DOHH2 (cell line): ENCODE data around the gene FAM111A.

Source experiments
- H3F3A ChIP-seq: fragments of 200-600 bp; sonication (generic), shearing (Covaris generic); 2 replicates; pipeline ENCODE4 v1.6.0; 2016; ENCODE audit warnings: antibody characterized with exemption, mild to moderate bottlenecking; ENCODE audit not compliant: control insufficient read depth, insufficient read depth
- H3K27ac ChIP-seq: fragments of 200-600 bp; sonication (generic); 2 replicates; pipeline ENCODE4 v1.5.1; 2014; ENCODE audit warnings: low read depth, mild to moderate bottlenecking, low read length, moderate library complexity
- H3K27me3 ChIP-seq: fragments of 200-600 bp; sonication (generic); 2 replicates; pipeline ENCODE4 v1.6.1; 2014; ENCODE audit warnings: mild to moderate bottlenecking, low read length, mixed read lengths; ENCODE audit not compliant: control insufficient read depth
- H3K36me3 ChIP-seq: fragments of 200-600 bp; sonication (generic); 2 replicates; pipeline ENCODE4 v1.6.1; 2014; ENCODE audit warnings: mild to moderate bottlenecking, low read length, moderate library complexity, mixed read lengths; ENCODE audit not compliant: control insufficient read depth
- H3K4me1 ChIP-seq: fragments of 200-600 bp; sonication (generic); 2 replicates; pipeline ENCODE4 v1.6.1; 2014; ENCODE audit warnings: mild to moderate bottlenecking, low read length, mixed read lengths; ENCODE audit not compliant: control insufficient read depth
- H3K4me2 ChIP-seq: fragments of 200-600 bp; sonication (generic); 2 replicates; pipeline ENCODE4 v1.6.0; 2014; ENCODE audit warnings: mild to moderate bottlenecking, low read length, moderate library complexity
- H3K4me3 ChIP-seq: fragments of 200-600 bp; sonication (generic); 2 replicates; pipeline ENCODE4 v1.5.1; 2014; ENCODE audit warnings: mild to moderate bottlenecking, low read length, mixed read lengths
- H3K79me2 ChIP-seq: fragments of 200-600 bp; sonication (generic); 2 replicates; pipeline ENCODE4 v1.6.1; 2014; ENCODE audit warnings: mild to moderate bottlenecking, low read length, mixed read lengths; ENCODE audit not compliant: control insufficient read depth
- H3K9me2 ChIP-seq: fragments of 200-600 bp; sonication (generic); replicated peaks from 2 replicates; pipeline ENCODE4 v1.6.1; 2014; ENCODE audit warnings: mild to moderate bottlenecking, low read length, mixed read lengths; ENCODE audit not compliant: control insufficient read depth
- H3K9me3 ChIP-seq: fragments of 200-600 bp; sonication (generic); 2 replicates; pipeline ENCODE4 v1.6.1; 2014; ENCODE audit warnings: antibody characterized with exemption, low read length, mixed read lengths; ENCODE audit not compliant: control insufficient read depth, insufficient read depth
- H4K20me1 ChIP-seq: fragments of 200-600 bp; sonication (generic); 2 replicates; pipeline ENCODE4 v1.6.0; 2014; ENCODE audit warnings: low read depth, mild to moderate bottlenecking, antibody characterized with exemption, low read length, moderate library complexity; ENCODE audit not compliant: control insufficient read depth, insufficient read depth
- EZH2phosphoT487 ChIP-seq: fragments of 200-600 bp; sonication (generic); IDR thresholded peaks from 2 replicates; pipeline ENCODE4 v1.6.1; 2017; ENCODE audit warnings: borderline replicate concordance, mild to moderate bottlenecking, antibody characterized with exemption, low read length, moderate library complexity, mixed read lengths
- TF ChIP-seq, protein P1 (sequence below): fragments of 200-600 bp; sonication (generic); IDR thresholded peaks from one replicate; pipeline ENCODE4 v1.5.1; 2014; ENCODE audit warnings: antibody characterized with exemption, mild to moderate bottlenecking, low read depth, low read length; ENCODE audit not compliant: poor library complexity, severe bottlenecking

The FAM111A gene

DNA sequence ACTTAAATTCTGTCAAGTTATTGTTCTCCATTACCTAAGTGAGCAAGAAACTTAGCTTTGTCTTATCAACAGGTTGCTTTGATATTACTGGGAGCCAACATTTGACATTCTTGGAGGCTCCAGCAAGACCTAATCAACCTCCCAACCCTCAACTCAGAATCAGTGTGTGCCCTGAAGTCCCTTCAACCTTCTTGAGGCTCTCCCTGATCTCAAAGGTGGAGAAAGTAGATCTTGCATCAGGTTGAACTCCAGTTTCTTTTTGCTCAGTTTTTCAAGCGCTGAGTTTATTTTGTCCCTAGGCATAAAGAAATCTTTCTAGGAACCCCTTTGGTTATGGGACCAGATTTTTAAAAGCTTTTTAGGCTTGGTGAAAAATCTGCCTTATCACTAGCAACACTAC is 1.4 kb downstream of the FAM111A start:
- Histone ChIP-seq H3K9me2 (no peaks in the 10 kb centered on the region), H3F3A (peaks cover 12% of the 10 kb centered on the region), H3K4me1 (peaks cover 75% of the 10 kb centered on the region), H3K9me3 (peaks cover 28% of the 10 kb centered on the region), H3K4me2 (peak overlapping the region; percentile 84), H3K79me2 (no peaks in the 10 kb centered on the region), H3K27ac (peak overlapping the region; percentile 43), H4K20me1 (no peaks in the 10 kb centered on the region), H3K4me3 (peak overlapping the region; percentile 83), H3K36me3 (peaks cover 36% of the 10 kb centered on the region), H3K27me3 (no peaks in the 10 kb centered on the region)
- TF ChIP-seq EZH2phosphoT487, result no peak
- TF ChIP-seq, protein P1, sequence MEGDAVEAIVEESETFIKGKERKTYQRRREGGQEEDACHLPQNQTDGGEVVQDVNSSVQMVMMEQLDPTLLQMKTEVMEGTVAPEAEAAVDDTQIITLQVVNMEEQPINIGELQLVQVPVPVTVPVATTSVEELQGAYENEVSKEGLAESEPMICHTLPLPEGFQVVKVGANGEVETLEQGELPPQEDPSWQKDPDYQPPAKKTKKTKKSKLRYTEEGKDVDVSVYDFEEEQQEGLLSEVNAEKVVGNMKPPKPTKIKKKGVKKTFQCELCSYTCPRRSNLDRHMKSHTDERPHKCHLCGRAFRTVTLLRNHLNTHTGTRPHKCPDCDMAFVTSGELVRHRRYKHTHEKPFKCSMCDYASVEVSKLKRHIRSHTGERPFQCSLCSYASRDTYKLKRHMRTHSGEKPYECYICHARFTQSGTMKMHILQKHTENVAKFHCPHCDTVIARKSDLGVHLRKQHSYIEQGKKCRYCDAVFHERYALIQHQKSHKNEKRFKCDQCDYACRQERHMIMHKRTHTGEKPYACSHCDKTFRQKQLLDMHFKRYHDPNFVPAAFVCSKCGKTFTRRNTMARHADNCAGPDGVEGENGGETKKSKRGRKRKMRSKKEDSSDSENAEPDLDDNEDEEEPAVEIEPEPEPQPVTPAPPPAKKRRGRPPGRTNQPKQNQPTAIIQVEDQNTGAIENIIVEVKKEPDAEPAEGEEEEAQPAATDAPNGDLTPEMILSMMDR, result no peak

DNA sequence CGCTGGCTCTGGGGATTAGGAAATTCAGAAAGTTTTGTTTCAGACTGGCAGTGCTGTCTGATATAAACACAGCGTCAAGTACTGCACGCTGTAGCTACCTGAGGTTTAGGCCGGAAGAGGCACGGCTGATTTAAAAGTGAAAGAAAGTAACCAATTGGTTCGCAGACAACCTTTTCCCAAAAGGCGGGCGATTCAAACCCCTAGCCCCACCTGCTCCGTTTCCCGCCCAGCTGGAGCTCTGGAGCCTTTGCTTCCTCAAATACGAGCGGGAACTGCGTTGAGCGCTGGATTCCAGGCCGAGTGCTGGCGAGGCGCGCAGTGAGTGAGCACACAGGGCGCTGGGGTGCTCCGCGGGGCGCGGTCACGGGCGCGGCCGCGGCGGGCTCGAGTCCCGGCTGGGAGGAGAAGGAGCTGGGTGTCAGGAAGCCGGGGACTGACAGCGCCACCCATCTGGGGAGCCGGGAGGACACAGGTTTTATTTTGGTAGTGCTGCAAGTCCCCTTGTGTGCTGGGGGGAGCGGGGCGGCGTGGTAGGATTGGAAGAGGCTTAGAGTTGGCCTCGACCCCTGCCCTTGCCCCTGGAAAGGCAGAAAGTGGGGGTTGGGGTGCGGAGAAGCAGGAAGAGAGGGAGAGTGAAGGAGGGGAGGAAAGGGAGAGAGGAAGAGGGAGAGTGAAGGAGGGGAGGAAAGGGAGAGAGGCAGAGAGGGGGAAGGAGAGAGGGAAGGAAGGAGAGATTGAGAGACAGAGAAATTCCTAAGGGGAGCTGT is 2.1 kb downstream of the FAM111A start:
- H3K27ac ChIP-seq, result peak overlapping the region; percentile 43
- no peak for TF ChIP-seq EZH2phosphoT487
- TF ChIP-seq, protein P1, result peak; percentile 41
- H4K20me1 ChIP-seq, result no peaks in the 10 kb centered on the region
- peaks cover 12% of the 10 kb centered on the region for H3F3A ChIP-seq
- peaks cover 38% of the 10 kb centered on the region for H3K36me3 ChIP-seq
- H3K9me3 ChIP-seq, result peaks cover 29% of the 10 kb centered on the region
- H3K4me2 ChIP-seq, result peak overlapping the region; percentile 84
- H3K27me3 ChIP-seq, result no peaks in the 10 kb centered on the region
- no peaks in the 10 kb centered on the region for H3K9me2 ChIP-seq
- no peaks in the 10 kb centered on the region for H3K79me2 ChIP-seq
- H3K4me3 ChIP-seq, result peak overlapping the region; percentile 59
- peaks cover 75% of the 10 kb centered on the region for H3K4me1 ChIP-seq

DNA sequence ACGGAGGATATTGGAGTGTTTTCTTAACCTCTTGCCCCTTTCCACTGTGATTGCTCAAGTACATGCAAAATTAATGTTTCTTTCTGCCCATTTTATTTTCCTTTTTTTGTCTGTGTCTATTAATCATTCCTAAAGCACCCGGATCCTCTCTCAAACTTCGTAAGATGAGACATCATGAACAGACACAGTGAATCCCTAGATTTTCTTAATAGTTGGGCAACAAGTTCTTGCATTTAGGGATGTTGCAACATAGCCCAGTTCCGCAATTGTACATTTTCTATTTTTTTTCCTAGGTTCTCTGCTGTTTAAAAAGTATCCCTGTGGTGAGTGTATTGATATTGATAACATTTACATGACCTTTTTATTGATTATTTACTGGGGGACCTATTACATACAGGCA is 2.9 kb downstream of the FAM111A start:
- no peak for TF ChIP-seq EZH2phosphoT487
- TF ChIP-seq, protein P1, result no peak
- H3K9me2 ChIP-seq, result no peaks in the 10 kb centered on the region
- H3K9me3 ChIP-seq, result peaks cover 29% of the 10 kb centered on the region
- no peaks in the 10 kb centered on the region for H3K27me3 ChIP-seq
- H4K20me1 ChIP-seq, result no peaks in the 10 kb centered on the region
- H3K27ac ChIP-seq, result peak overlapping the region; percentile 43
- H3K4me1 ChIP-seq, result peaks cover 75% of the 10 kb centered on the region
- H3F3A ChIP-seq, result peaks cover 12% of the 10 kb centered on the region
- peaks cover 38% of the 10 kb centered on the region for H3K36me3 ChIP-seq
- H3K4me3 ChIP-seq, result peak overlapping the region; percentile 59
- peak overlapping the region; percentile 84 for H3K4me2 ChIP-seq
- no peaks in the 10 kb centered on the region for H3K79me2 ChIP-seq
